ENCODE data around the gene ARHGEF40.

Gene ARHGEF40

GRCh38 chr14:21083565-21084325 is 13.6 kb downstream of the ARHGEF40 start:
- DNase-seq (ENCODE audit: low read depth), result no peak

GRCh38 chr14:21084396-21084795 is 14.3 kb downstream of the ARHGEF40 start:
- DNase-seq (ENCODE audit: low read depth), result no peak

DNA sequence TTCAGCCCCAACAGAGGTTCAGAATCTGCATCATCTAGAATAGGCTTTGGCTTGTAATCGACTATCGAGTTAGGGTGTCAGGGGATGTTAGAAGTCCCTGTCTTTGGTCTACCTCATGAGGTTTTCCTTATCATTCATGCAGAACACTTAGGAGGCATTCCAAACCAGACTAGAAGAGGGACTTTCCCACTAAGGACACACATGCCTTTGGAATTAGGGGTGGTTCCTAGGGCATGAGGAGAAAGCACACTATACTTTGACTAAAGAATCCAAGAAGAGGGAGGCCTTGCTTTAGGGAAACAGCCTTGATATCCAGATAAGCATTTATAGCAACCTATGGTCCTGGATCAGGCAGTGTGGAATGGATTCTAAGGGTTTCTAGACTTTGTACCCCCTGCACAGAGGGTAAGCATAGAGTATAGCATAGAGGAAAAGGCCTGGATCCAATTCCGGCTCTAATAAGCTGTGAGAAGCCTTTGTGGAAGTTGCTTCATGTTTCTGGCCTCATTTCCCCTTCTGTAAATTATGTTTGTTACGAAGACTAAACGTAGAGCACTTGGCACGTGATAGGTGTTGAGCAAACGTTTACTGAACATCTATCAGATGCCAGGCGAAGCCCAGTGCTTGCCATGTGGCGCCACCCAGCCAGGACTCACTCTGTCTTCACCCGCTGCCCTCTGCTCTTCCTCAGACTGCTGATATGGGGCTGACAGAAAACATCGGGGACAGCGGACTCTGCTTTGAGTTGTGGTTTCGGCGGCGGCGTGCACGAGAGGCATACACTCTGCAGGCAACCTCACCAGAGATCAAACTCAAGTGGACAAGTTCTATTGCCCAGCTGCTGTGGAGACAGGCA is 15.1 kb downstream of the ARHGEF40 start:
- DNase-seq (ENCODE audit: low read depth), result peak; percentile 60

- no peak for DNase-seq (ENCODE audit: low read depth)
Measured at GRCh38 chr14:21086908-21087293, 16.8 kb downstream of the ARHGEF40 start.

- peak; percentile 88 for DNase-seq (ENCODE audit: low read depth)
Measured at GRCh38 chr14:21087294-21088091, 17.4 kb downstream of the ARHGEF40 start.

DNA sequence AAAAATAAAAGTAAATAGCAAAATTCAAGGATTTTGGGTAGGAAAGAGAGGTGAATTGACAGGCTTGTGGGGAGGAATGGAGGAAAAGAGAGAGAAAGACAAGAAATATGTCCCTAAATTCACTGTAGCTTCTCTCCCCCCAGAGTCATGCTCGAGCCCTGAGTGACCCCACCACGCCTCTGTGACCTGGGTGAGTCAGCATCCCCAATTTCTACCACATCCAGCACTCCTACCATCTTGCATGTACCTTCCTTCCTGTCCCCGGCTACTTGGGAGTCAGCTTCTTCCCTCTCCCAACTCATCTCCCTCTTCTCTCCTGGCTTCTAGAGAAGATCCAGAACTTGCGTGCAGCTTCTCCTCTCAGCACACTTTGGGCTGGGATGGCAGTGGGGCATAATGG is 18.6 kb downstream of the ARHGEF40 start:
- no peak for DNase-seq (ENCODE audit: low read depth)

DNA sequence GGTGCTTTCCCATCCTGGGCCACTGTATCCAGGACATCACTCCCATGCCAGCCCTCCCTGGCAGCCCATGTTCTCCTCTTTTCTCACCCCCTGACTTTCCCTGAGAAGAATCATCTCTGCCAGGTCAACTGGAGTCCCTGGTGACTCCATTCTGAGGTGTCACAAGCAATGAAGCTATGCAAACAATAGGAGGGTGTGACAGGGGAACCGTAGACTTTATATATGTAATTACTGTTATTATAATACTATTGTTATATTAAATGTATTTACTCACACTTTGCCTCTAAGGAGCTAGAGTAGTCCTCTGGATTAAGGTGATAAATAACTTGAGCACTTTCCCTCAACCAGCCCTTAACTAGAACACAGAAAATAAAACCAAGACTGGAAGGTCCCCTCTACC is 19.2 kb downstream of the ARHGEF40 start:
- DNase-seq (ENCODE audit: low read depth), result no peak

GRCh38 chr14:21089877-21090193 is 19.7 kb downstream of the ARHGEF40 start:
- DNase-seq (ENCODE audit: low read depth), result no peak

DNA sequence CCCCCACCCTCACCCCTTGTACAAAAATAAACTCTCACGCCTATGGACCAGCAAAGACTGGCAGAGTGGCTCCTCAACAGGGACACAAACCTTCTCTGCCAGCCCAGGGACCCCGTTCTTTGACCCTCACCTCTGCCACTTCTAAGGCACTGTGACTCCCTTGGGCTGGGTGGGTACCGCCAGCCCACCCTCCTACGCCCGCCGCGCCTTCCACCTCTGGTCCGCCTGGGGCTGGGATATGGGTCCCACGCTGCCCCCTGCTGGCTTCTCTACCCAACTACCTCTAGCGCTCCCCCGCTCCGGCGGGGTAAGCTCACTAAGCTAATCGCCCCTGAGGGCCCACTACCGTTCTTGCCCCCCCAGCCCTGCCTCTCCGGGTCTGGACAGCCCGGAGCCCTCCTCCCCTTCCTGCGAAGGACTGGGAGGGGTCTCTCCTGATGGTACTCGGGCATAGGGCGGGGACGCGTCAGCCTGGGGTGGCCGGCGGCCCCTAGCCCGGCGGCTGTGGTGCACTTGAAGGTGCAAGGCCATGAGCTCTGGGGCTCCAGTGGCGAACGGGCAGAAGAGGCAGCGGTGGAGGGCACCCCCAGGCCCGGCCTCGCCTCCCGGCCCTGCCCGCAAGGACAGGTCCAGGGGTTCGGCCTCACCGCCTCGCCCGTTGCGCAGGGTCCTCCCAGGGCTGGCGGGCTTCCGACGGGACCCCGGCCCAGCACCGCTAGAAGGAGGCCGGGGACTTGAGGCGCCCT is 20.3 kb downstream of the ARHGEF40 start:
- DNase-seq (ENCODE audit: low read depth), result no peak

GRCh38 chr14:21090940-21091663 is 21.0 kb downstream of the ARHGEF40 start:
- no peak for DNase-seq (ENCODE audit: low read depth)

GRCh38 chr14:21091821-21092272 is 21.7 kb downstream of the ARHGEF40 start:
- no peak for DNase-seq (ENCODE audit: low read depth)

GRCh38 chr14:21092273-21093011 is 22.3 kb downstream of the ARHGEF40 start:
- DNase-seq (ENCODE audit: low read depth), result no peak

DNA sequence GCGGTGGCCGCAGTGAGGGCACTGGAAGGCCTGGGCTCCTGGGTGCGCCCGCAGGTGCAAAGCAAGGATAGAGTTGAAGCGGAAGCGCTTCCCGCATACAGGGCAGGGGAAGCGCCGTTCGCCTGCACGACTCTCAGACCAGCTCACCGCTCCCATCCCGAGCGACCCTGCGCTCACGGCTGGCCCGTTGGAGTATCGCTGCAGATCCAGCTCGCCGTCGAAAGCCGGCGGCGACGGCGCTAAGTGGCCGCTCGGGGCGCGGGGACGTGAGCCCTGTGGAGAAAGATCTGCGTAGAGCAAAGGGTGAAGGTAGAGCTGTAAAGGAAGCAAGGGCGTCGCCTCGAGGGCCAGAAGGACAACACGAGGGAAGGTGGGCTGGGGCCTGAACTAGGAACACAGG is 22.9 kb downstream of the ARHGEF40 start:
- no peak for DNase-seq (ENCODE audit: low read depth)

DNA sequence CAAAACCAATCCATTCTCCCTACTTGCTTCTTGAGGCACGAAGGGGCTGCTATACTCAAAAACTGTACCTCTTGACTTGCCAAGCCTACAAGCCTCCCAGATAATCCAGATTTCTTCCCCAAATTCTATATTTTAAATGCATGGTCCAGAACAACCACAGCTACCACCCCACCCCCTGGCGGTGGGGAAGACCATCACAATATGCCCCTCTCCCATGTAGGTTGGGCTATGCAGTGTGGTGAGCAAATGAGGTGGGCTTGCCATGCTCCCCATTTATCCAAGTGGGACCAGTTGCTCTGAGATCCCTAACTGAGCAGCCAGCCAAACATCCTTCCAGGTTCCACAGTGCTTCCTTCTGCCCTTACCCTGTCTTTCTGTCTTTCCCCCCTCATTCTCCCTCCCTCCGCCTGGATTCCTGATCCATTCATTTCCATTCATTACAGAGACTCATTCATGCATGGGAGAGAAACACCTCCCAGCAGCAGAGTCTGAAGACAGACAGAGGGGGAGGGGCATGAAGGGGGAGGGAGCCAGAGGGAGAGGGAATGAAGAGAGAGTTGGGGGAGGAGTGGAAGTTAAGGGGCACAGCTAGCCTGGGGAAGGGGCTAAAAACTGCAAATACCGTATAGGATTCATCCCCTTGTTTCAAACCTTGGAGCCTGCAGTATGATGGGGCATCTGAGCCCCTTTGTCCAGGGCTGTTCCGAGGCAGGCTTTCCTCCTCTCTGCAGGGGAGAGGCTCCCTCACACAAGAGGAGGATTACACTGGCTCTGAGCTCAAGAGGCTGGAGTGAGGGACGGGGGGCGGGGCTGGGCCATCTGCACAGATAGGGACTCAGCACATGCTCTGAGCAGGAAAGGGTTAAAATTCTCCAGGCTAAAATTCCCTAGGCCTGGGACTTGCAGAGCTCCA is 23.9 kb downstream of the ARHGEF40 start:
- DNase-seq (ENCODE audit: low read depth), result no peak

- DNase-seq (ENCODE audit: low read depth), result no peak
Measured at GRCh38 chr14:21095430-21096205, 25.5 kb downstream of the ARHGEF40 start.

DNA sequence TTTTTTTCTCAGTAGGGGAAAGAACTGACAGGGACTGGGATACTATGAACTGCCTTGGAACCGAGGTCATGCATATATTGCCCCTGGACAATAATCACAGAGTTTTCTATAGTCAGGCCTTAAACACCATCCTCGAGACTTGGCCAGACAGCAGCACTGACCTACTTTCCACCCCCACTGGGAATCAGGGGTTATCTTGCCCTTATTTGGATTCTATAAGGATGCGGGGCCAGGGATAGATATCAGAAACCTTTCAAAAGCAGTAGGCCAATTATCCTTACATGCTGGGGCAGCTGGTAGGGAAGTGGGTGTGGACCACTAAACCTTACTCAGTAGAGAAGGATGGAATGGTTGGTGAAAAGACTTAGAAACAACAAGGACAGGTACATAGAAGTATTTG is 26.3 kb downstream of the ARHGEF40 start:
- DNase-seq (ENCODE audit: low read depth), result no peak

DNA sequence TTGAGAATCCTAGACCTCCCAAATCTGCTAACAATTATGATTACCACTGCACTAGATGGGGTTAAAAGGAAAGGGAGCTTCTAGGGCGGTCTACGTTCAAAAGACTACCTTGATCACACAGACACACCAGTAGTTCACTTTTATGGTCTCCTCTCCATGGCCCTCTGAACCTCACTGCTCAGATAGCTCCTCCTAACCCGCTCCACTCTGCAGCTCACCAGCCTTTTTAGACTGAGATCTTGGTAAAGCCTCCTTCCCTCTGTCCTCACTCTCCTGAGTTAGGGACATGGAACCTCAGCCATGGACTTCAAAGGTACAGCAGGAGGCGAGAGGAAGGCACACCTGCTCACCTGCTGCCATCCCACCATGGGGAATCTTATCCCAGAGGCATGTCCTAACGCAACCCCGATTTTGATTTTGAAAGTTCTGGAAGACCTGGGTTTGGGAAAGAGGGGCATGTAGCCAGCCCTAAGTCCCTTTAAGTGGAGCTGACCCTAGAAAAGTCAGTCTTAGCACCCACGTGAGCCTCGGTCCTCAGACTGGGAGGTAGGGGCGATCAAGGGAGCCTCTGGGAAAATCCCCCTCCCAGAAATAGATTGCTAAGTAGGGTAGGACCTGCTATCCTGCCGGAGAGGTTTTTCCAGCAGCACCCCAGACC is 27.0 kb downstream of the ARHGEF40 start:
- no peak for DNase-seq (ENCODE audit: low read depth)

DNA sequence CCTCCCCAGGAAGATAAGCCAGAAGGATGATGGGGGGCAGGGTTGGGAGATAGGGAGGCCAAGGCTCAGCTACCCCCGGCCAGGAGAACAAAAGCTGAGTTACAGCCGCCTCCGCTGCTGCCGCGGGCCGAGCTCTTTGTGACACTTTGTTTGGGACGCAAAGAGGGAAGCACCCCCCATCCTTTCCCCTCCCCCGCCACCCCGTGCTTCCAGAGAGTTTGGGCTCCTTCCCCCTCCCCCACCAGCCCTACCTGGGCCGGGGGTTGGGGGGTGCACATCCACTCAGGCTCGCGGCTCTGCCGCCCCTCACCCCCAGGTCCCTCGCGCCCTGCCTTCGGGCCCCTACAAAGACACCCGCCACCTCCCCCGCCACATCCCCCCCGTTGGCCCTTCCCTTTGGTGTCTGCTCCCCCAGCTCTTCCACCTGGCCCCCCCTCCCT is 27.6 kb downstream of the ARHGEF40 start:
- DNase-seq (ENCODE audit: low read depth), result no peak
